ENCODE data around the gene ERCC8. TPM values are rescaled to one million over a fixed set of nuclear protein-coding genes. Genes with fewer than 3 reads are reported as not detected.

Gene ERCC8
- total and polyA plus RNA-seq, 2 of the 8 experiments (the other 6 are each of a cell fraction or from before 2014, with no cell fraction given): 17.3 TPM

DNA sequence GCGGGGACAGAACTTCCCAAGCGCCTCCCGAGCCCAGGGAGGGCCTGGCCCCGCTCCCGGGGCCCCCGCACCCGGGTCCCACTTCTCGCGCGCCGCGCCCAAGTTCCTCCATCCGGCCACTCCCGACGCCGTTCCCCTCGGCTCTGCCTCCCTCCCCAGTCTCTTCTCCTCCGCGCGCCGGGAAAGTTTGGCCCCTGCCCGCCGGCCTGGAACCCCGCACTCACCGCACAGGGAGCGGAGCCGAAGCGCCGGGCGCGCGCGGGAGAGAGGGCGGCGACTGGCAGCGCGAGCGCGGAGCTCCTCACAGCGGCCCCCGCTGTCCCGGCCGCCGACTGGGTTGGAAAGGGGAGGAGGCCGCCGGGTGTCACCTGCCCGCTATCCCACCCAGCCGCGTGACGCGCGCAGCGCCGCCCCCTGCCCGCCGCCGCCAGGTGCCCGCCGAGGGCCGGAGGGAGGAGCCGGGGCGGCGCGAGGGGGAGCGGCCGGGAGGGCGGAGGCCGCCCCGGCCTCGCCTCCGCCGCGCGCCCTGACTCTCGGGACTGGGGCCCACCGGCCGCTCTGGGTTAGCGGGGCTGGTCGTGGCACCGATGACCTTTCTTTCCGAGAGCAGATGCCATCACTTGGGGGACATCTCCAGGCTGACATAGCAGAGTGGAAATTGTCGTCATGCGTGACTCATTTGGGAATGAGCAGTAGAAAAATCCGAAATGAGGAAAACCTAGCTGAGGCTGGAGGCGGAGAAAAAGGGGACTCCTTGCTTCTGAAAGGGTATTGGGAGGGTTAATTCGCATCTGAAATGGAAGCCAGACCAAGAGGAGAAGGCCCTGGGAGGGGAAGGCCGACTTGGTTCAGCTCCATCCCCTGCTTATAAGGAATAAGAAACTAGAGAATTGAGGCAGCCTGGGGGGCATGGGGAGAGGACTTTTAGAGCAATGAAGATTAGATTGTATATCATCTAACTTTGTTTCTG, 100.6 kb downstream of the ERCC8 start, which contains the start of gene ELOVL7 (continued):
- TF ChIP-seq RNF2 (IDR thresholded peaks at IDR 0.05; ENCODE audit: borderline replicate concordance, low read depth, low read length, missing control alignments, poor library complexity, severe bottlenecking) (no peak), HDAC6 (IDR thresholded peaks at IDR 0.05; ENCODE audit: low read depth, low read length) (no peak), USF2 (IDR thresholded peaks at IDR 0.05; ENCODE audit: low read length) (no peak), CBX5 (IDR thresholded peaks at IDR 0.05; ENCODE audit: low read depth, low read length) (no peak), POLR2A (IDR thresholded peaks at IDR 0.05; ENCODE audit: control extremely low read depth in 1 of 2, low read depth in 2 of 2, low read length in 2 of 2) (peak in 1 of 2 experiments; percentile 76; a peak in 2 of 3 replicates), MAFK (IDR thresholded peaks at IDR 0.05; ENCODE audit: low read depth, low read length) (no peak), GTF2F1 (IDR thresholded peaks at IDR 0.05; ENCODE audit: borderline replicate concordance, low read depth, low read length) (no peak), RFX5 (IDR thresholded peaks at IDR 0.05; ENCODE audit: borderline replicate concordance, low read depth, low read length) (no peak), TBP (IDR thresholded peaks at IDR 0.05; ENCODE audit: low read depth, low read length) (0 out of 2 replicates have a peak, but pooled peaks have one; percentile 61), ASH2L (IDR thresholded peaks at IDR 0.05; ENCODE audit: low read length) (peak; percentile 98), SP1 (IDR thresholded peaks at IDR 0.05; ENCODE audit: low read depth, low read length) (no peak), SP2 (IDR thresholded peaks at IDR 0.05; ENCODE audit: low read length) (no peak), KDM4A (IDR thresholded peaks at IDR 0.05; ENCODE audit: low read depth, low read length, severe bottlenecking) (peak; percentile 79), CREB1 (IDR thresholded peaks at IDR 0.05) (peak; percentile 63), YY1 (IDR thresholded peaks at IDR 0.05; ENCODE audit: low read depth, low read length) (0 out of 2 replicates have a peak, but pooled peaks have one; percentile 5), TCF12 (IDR thresholded peaks at IDR 0.05; ENCODE audit: low read depth, low read length) (no peak), RBBP5 (IDR thresholded peaks at IDR 0.05; ENCODE audit: borderline replicate concordance, low read depth, low read length) (peak; percentile 93), SUZ12 (IDR thresholded peaks at IDR 0.05; ENCODE audit: low read length) (0 out of 2 replicates have a peak, but pooled peaks have one; percentile 10), TEAD4 (IDR thresholded peaks at IDR 0.05; ENCODE audit: low read depth, low read length) (no peak), CTCF (IDR thresholded peaks at IDR 0.05; ENCODE audit: control extremely low read depth in 1 of 3, insufficient read depth in 1 of 3, low read depth in 1 of 3, low read length in 3 of 3) (peak; percentile 6 to 44 (median 27))
